Non-pigmented ciliary epithelial cell (primary cell): Measurements from ENCODE around the gene GRK3.
"Not testable (repeated sequence)": the region's sequence is repeated elsewhere in the genome, so short reads cannot be mapped to it uniquely, and the experiment has no call there.

Source experiments
- DNase-seq: peaks from one replicate; pipeline ENCODE4 v3.0.0-alpha.2; 2010; ENCODE audit warnings: low read depth

Gene GRK3

DNA sequence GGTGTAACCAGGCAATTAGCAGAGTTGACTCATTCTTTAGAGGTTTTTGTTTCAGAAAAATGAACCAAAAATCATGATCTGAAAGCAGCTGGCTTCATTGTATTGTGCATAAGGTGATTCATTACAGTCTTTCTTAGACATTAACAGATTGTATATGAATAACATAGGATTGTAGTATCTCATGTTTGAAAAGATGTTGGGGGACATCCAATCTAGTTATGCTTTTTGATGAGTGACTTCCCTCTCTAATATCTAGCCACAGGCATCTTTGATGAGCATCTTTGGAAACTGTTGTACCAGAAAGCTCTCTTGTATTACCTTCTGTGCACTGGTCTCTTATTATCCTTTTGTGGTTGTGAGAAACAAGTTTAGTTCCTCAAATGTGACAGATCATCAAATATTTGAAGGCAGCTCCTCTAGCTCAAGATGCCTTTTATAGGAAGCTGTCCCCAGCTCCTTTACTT, 8.3 kb downstream of the GRK3 start:
- no peak for DNase-seq

DNA sequence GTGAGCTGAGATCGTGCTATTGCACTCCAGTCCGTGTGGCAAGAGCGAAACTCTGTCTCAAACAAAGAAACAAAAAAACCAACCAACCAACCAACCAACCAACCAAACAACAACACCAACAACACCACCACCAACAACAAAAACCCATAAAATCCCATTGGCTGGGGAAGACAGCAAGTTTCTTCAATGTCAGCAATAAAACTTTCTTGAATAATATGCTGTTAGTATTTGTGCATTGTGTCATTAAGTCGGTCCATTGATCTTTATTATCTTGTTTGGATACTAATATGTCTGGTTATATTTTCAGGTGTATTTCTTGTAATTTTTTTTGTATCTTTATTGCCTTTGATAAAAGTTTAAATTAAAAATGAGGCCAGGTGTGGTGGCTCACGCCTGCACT, 9.4 kb downstream of the GRK3 start:
- no peak for DNase-seq

DNA sequence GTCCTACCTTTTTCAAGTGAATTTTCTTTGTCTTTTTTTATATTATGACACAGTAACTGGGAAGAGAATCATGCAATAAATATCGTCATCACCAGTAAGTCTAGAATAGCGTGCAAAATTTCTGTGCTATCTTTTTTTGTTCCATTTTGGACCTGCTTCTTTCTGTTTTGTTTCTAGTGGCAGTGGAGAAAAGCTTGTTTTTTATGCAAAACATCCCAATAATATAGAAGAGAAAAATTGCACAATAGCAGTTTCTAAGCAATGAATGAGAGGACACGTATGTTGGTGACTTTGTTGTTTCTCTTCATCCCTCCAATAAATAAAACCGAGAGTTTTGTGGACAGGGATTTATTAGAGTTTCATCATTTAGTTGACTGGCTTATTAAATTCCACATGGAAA, 10.3 kb downstream of the GRK3 start:
- DNase-seq, result no peak

DNA sequence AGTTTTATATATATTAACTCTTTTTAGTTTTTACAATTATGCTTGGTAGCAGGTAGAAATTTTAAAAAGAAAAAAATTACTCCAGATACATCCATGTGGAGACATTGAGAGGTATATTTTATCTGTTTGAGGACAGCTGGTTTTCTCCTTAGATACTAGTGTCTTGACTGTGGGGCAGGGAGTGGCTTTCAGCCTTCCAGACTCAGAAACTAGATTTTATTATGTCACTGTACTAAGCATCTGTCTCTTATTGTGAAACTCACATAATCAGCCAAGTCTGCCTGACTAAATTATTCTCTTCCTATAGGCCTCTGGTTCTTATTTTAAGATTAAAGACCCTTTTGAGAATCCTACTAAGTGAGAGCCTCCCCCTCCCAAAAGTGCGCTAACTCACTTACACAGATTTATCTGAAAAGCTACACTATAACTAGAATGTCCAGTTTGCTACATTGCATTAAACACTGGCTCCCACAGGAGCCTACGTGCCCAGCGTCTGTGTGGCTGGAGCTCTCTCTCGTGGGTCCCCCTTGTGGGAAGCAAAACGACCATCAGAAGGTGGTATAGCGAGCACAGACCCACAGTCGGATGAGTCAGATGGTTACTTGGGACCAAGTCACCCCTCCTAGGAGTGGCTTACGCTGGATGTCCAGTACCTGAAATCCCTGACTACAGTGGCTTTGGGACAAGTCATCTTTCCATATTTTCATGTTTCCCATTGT, 11.4 kb downstream of the GRK3 start:
- not testable (repeated sequence) for DNase-seq

DNA sequence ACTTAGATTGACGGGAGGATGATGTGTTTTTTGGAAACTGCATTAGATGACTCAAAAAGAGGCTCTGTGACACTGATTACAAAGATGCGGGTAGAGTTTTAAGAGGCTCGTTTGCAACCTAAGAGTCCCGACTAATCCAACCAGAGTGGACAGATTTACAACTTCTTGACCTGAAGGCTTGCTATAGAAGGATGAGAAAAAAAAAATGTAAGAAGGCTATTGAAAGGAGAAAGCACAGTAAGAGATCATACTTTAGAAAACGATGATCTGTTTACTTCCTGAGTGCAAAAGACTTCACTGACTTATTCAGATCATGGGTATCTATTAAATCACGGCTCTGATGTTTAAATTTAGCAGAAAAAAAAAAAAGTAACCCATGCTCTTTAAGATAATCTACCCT, 17.0 kb downstream of the GRK3 start:
- DNase-seq, result not testable (repeated sequence)

DNA sequence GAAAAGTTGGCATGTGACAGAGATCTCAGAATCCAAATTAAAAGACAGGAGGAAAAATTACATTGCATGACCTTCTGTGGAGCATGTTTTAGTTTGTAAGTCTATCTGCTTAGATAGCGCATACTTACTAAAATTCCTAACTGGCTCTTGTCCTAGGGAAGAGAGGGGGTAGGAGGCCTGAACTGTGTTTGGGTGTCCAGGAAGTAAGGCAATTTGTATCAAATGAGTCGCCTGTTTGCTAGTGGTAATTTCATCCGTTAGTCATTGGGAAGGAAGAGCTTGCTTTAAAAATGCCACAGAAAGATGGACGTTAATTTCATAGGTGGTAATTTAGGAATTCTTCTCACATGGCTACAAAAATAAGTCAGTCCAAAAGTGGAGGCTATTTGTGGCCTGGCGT, 18.5 kb downstream of the GRK3 start:
- DNase-seq, result no peak

DNA sequence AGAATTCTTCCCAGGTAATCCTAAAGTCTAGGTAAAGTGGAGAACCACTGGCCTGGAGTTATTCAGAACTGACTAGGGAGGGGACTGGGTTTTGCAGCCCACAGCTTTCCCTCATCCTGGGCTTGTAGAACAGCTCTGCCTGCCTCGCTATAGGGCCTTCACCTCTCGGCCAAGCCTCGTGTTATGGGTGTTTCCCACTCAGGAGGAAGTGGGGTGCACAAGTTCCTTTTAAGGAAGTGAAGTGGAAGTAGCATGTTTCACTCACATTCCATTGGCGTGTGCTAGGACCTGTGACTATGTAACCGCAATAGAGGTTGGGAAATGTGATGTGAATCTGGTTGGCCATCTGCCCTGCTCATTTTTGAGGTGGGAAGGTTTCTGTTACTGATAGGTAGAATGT, 20.5 kb downstream of the GRK3 start:
- not testable (repeated sequence) for DNase-seq

DNA sequence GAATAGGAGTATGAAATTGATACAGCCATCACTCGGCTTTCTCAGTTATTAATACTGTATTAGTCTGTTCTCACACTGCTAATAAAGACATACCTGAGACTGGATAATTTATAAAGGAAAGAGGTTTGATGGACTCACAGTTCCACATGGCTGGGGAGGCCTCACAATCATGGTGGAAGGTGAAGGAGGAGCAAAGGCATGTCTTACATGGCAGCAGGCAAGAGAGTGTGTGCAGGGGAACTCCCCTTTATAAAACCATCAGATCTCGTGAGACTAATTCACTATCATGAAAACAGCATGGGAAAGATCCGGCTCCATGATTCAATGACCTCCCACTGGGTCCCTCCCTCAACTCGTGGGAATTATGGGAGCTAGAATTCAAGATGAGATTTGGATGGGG, 25.2 kb downstream of the GRK3 start:
- not testable (repeated sequence) for DNase-seq

DNA sequence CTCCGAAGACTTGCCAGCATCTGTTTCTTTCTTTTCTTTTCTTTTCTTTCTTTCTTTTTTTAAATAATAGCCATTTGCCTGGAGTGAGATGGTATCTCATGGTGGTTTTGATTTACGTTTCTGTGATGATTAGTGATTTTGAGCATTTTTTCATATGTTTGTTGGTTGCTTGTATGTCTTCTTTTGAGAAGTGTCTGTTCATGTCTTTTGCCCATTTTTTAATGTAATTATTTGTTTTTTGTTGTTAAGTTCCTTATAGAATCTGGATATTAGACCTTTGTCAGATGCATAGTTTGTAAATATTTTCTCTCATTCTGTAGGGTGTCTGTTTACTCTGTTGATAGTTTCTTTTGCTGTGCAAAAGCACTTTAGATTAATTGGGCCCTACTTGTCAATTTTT, 28.8 kb downstream of the GRK3 start:
- not testable (repeated sequence) for DNase-seq

DNA sequence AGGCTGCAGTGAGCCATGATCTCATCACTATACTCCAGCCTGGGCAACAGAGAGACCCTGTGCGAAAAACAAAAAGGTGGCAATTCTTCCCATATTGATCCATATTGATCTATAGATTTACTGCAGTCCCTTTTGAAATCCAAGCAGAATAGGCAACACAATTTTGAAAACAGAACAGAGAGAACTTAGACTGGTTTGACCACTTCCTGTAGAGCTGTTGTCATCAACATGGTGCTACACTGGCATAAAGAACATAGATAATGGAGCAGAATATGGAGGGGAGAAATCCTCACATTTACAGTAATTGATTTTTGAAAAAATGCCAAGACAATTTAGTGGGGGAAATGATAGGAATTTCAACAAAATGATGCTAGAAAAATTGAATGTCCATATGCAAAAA, 34.1 kb downstream of the GRK3 start:
- DNase-seq, result no peak

DNA sequence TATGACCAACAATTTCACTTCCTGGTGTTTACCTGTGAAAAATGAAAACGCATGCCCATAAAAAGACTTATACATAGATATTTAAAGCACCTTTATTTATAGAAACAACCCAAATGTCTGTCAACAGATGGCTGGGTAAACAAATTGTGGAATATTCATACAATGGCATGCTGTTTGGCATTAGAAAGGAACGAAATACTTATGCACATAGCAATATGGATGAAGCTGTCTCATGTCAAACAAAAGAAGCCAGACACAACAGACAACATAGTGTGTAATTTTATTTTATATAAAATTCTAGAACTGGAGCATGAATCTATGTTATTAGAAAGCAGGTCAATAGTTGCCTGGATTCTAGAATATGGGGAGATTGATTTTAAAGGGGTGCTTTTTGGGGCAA, 38.0 kb downstream of the GRK3 start:
- no peak for DNase-seq

DNA sequence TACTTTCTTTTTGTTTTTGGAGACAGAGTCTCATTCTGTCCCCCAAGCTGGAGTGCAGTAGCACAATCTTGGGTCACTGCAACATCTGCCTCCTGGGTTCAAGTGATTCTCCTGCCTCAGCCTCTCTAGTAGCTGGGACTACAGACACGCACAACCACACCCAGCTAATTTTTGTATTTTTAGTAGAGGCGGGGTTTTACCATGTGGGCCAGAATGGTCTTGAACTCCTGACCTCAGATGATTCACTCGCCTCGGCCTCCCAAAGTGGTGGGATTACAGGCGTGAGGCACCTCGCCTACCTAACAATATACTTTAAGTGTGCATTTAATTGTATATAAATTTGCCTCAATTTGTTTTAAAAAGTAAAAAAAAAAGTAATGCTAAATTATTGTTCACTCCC, 38.4 kb downstream of the GRK3 start:
- DNase-seq, result no peak

DNA sequence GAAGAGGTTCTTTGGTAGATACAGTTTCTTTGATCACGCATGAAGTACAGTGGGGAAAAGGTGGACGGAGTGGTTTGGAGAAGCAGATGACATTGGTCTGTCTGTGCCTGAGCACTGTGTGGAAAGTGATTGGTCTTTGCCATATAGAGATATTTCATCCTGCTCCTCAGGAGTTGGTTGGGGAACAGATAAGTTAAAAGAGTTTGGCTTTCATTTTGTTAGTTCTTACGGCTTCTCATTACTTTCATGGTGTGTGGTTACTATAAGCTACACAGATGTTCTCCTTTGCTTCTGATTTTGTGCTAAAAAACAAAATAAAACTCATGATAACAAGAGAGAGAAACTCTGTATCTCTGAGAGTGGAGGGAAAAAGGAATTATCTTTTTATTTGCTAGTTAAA, 40.7 kb downstream of the GRK3 start:
- DNase-seq, result not testable (repeated sequence)

DNA sequence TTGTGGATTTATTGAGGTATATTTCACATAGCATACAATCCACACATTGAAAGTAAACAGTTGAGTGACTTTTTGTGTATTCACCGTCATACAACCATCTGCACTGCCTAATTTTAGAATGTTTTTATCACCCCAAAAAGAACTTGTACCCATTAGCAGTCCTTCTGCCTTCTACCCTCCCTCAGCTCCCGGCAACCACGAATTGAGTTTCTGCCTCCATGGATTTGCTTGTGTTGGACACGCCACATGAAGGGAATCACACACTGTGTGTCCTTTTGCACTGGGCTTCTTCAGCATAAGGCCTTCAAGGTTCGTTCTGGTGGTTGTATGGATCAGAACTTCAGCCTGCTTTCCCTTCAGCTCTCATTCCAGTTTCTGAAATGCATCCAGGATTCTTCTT, 41.1 kb downstream of the GRK3 start:
- not testable (repeated sequence) for DNase-seq

DNA sequence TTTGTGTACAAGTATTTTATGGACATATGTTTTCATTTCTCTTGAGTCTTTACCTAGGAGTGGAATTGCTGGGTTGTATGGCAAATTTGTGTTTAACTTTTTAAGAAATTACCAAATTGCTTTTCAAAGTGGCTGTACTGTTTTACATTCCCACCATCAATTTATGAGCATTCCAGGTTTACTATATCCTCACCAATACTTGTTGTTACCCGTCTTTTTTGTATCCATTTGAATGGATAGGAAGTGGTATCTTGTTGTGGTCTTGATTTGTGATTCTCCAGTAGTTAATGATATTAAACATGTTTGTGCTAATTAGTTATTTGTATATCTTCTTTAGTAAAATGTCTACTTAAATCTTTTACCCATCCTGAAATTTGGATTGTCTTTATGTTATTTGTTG, 46.8 kb downstream of the GRK3 start:
- not testable (repeated sequence) for DNase-seq

DNA sequence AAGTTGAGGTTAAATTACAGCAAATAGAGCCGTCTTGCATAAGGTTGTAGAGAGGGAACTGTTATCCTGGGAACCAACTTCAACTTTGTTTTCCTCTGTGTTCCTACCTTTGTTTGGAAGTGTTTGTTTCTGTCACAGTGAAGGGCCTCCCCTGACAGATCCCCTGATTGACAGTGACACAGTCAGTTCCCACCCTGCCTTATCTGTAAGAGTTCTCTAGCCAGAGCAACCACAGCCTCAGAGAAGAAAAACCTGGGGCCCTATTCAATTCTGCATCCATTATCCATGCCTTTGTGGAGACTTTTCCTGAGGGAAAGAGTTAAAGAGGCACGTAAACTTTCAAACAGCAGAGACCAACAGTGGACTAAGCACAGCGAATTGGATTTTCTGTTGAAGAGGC, 48.7 kb downstream of the GRK3 start:
- DNase-seq, result not testable (repeated sequence)

DNA sequence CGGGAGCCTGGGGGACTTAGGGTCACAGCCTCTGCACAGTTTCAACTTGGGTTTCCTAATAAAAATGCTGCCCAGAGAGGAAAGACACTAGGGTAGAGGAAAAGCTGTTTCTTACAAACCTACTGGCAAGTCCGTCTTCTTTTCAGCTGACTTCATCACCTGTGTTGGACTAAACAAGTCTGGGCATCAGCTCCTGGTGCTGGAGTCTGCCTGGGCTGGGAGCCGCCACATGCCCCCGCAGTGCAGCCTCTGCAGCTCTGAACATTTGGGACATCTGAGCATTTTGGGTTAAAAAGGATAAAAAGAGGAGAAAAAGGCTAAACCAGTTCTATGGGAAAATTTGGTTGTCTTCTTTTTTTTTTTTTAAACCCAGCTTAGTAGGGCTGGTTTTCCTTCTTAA, 49.1 kb downstream of the GRK3 start:
- not testable (repeated sequence) for DNase-seq

DNA sequence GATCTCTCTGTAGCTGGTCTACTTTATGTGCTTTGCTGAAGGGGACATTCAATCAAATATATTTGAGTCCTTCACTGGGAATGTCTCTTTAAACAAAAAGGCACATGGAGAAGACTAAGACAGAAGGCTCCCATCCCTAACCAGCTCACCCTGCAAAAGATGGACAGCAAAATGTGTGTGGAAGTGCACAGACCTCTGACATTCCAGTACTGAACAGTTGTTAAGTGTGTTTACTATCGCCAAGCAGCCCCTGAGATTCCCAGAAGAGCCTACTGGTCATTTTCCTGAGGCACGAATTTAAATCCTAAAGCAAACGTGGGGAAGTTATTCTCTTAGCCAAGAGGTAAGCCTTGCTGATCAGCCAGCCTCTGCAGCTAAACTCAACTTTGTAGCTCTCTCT, 50.3 kb downstream of the GRK3 start:
- DNase-seq, result not testable (repeated sequence)

DNA sequence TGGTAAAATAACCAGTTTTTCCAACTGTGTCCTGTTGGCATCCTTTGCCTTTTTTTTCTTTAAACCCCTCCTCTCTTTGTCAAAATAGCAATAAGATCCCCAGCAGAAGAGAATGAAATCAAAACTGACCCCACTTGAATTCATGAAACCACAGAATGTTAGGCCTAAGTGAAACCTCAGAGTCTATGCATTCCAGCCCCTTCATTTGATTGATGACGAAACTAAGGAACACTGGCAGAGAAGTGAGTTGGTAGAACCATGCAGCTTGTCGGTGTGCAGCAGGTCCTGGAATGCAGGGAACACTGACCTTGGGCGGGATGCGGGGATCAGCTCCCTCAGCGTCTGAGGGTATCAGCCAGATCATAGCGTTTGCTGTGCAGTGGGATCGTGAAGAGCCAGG, 57.5 kb downstream of the GRK3 start:
- DNase-seq, result no peak

DNA sequence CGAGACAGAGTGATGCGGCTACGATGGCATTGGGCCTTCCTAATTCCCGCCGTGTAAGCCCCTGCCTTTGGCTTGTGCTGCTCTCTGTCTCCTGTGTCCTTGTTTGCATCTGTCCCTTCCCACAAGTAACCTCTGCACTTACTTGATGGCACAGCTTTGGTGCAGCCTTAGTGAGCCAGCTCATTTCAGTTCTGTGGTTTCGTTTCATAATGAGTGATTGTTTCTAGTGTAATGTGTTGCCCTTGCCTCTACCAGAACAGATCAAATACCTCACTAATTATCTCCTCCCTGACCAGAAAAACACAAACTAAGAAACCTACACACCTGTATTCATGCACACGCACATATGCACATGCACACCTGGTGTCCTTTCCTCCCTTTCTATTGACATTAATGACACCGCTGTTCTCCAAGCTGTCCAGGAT, 58.8 kb downstream of the GRK3 start:
- DNase-seq, result no peak

DNA sequence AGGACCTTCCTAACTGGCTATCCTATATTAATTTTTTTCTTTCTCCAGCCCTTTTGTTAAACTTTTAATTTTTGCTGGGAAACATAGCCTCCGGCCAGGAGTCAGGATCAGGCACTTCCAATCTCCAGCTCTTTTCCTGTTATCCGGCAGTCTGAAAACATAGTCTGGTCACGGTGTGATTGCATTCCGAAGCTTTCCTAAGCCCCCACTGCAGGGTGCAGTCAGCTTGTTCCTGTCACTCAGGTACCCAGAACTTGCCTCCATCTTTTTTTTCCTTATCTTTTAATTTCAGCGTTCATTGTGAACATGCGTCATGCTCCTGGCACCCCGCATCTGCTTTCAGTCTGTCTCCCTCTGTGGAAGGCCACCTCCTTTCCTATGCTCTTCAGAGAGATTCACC, 59.4 kb downstream of the GRK3 start:
- no peak for DNase-seq

DNA sequence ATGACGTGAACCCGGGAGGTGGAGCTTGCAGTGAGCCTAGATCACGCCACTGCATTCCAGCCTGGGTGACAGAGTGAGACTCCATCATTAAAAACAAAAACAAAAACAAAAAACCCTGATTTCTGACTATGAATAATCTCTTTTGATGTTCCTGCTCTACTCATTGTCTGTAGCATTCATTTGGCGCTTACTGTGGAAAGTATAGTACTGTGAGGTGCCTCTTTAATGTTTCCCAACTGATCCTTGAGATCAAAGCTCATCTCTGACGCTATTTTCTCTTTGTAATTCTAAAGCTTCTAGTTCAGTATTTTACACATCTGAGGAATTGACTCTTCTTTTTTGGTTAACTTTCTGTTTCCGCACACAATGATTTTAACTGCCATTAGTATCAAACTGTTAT, 60.0 kb downstream of the GRK3 start:
- no peak for DNase-seq

DNA sequence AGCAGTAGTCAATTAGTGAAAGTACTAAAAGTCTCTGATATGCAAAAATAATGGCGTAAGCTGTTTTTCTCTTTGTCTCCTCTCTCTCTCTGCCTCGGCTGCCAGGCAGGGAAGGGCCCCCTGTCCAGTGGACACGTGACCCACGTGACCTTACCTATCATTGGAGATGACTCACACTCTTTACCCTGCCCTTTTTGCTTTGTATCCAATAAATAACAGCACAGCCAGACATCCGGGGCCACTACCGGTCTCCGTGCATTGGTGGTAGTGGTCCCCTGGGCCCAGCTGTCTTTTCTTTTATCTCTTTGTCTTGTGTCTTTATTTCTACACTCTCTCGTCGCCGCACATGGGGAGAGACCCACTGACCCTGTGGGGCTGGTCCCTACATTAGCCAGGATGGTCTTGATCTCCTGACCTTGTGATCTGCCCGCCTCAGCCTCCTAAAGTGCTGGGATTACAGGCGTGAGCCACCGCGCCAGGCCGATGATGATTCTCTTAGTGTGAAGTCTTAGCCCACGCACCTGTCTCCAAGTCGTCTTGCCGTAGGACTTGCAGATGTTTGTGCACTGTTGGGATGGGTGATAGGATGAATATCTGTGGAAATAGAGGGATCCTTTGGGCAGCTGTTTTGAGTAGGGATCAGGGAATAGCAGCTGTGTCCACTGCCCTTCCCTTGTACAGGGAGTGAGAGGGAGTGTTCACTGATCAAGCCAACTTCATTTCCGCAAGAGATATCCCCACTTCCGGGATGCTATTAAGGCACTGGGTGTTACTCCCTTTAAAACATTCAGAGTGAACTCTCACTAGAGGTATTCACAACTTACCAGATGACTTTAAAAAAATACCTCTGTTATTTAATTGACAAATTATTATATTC, 61.5 kb downstream of the GRK3 start:
- not testable (repeated sequence) for DNase-seq
